NT2/D1 (cell line): ENCODE results near the gene TIAM1.
A peak's percentile ranks its signal among the peaks of the same experiment; 100 is the strongest.

Experiments used
- DNase-seq: peaks from one replicate; pipeline ENCODE4 v3.0.0-alpha.2; 2011; ENCODE audit warnings: low read depth, low spot score
- H3K27me3 ChIP-seq: 2 replicates; pipeline ENCODE4 v1.6.0; 2011; ENCODE audit warnings: mild to moderate bottlenecking; ENCODE audit not compliant: insufficient read length, insufficient read depth
- H3K36me3 ChIP-seq: 2 replicates; pipeline ENCODE4 v1.6.1; 2011; ENCODE audit warnings: mild to moderate bottlenecking, low read length, mixed read lengths; ENCODE audit not compliant: insufficient read depth, insufficient read length
- H3K4me1 ChIP-seq: 2 replicates; pipeline ENCODE4 v1.5.1; 2011; ENCODE audit not compliant: insufficient read depth, insufficient read length
- H3K4me3 ChIP-seq: 2 replicates; pipeline ENCODE4 v1.5.1; 2011; ENCODE audit warnings: low read depth; ENCODE audit not compliant: insufficient read length
- H3K9ac ChIP-seq: 2 replicates; pipeline ENCODE4 v1.6.0; 2011; ENCODE audit warnings: low read depth; ENCODE audit not compliant: insufficient read length
- H3K9me3 ChIP-seq: 2 replicates; pipeline ENCODE4 v1.5.1; 2011; ENCODE audit warnings: mild to moderate bottlenecking, low read length; ENCODE audit not compliant: insufficient read depth
- SUZ12 ChIP-seq: IDR thresholded peaks from 2 replicates; pipeline ENCODE4 v1.6.1; 2011; ENCODE audit not compliant: insufficient read length, insufficient read depth; ENCODE audit errors: extremely low read depth
- YY1 ChIP-seq: IDR thresholded peaks from 2 replicates; pipeline ENCODE4 v1.6.1; 2011; ENCODE audit not compliant: insufficient read length, insufficient read depth
- ZNF274 ChIP-seq: IDR thresholded peaks from 2 replicates; pipeline ENCODE4 v1.6.1; 2011; ENCODE audit warnings: mild to moderate bottlenecking, low read depth, low read length

Gene TIAM1

GRCh38 chr21:31345136-31345535 is 1.1 kb upstream of the TIAM1 start:
- DNase-seq, result no peak
- H3K4me1 ChIP-seq, result no peaks in the 10 kb centered on the region
- peaks cover 3% of the 10 kb centered on the region for H3K27me3 ChIP-seq
- H3K9me3 ChIP-seq, result no peaks in the 10 kb centered on the region
- no peaks in the 10 kb centered on the region for H3K36me3 ChIP-seq
- H3K4me3 ChIP-seq, result no peak overlapping the region
- TF ChIP-seq ZNF274 (no peak), SUZ12 (no peak), YY1 (no peak)
- no peak overlapping the region for H3K9ac ChIP-seq

- peaks cover 3% of the 10 kb centered on the region for H3K27me3 ChIP-seq
- peak overlapping the region; percentile 82 for H3K9ac ChIP-seq
- DNase-seq, result no peak
- no peaks in the 10 kb centered on the region for H3K4me1 ChIP-seq
- H3K4me3 ChIP-seq, result peak overlapping the region; percentile 72
- TF ChIP-seq SUZ12 (no peak), YY1 (no peak), ZNF274 (no peak)
- H3K9me3 ChIP-seq, result no peaks in the 10 kb centered on the region
- peaks cover 12% of the 10 kb centered on the region for H3K36me3 ChIP-seq
These were observed 991 bp downstream of the TIAM1 start for GRCh38 chr21:31343030-31343510.

- TF ChIP-seq YY1 (no peak), SUZ12 (no peak), ZNF274 (no peak)
- Histone ChIP-seq H3K9ac (no peak overlapping the region), H3K27me3 (peaks cover 3% of the 10 kb centered on the region), H3K4me3 (no peak overlapping the region), H3K9me3 (no peaks in the 10 kb centered on the region), H3K4me1 (no peaks in the 10 kb centered on the region), H3K36me3 (peaks cover 16% of the 10 kb centered on the region)
- no peak for DNase-seq
These were observed 1.7 kb downstream of the TIAM1 start for GRCh38 chr21:31342348-31342747.

DNA sequence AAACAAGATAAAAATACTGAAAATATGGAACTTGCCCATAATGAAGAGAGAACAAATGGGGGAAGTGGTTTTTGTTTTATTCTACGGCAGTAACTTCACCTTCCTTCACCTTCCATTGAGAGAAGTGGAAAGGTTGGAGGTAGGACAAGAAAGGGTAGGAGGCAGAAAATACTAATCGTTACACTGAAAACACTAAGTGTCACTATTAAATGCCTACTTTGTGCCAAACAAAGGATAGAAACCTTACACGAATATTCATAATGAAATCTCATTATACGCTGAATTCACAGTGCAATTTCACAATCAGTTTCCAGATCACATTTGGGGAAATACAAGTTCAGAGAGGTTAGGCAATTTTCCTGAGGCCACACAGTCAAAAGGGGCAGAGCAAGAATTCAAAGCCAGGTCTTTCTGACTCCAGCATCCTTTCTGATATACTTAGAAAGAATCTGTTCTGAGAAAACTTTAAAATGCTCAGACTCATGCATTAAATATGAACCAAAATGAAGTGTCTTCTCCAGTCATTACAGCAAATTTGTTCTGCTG is 3.0 kb downstream of the TIAM1 start:
- Histone ChIP-seq H3K27me3 (peaks cover 3% of the 10 kb centered on the region), H3K4me1 (peaks cover 5% of the 10 kb centered on the region), H3K9me3 (no peaks in the 10 kb centered on the region), H3K36me3 (peaks cover 21% of the 10 kb centered on the region), H3K4me3 (no peak overlapping the region), H3K9ac (no peak overlapping the region)
- no peak for DNase-seq
- TF ChIP-seq YY1 (no peak), ZNF274 (no peak), SUZ12 (no peak)

DNA sequence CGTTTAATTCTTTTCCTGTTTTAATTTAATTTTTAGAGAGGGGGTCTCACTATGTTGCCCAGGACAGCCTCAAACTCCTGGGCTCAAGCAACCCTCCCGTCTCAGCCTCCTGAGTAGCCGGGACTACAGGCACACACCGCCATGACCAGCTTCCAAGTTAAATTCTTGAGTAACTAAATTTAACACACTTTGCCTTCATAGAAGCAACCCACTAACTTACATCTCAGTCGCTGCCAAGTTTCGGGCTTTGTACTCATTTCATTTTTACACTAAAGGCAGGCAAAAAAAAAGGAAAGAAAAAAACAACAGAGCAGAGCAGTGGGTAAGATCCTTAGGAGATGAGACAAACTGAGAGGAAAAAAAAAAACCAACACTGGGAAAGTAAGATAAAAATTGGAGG is 3.5 kb downstream of the TIAM1 start:
- Histone ChIP-seq H3K9ac (no peak overlapping the region), H3K36me3 (peaks cover 21% of the 10 kb centered on the region), H3K9me3 (no peaks in the 10 kb centered on the region), H3K27me3 (peaks cover 3% of the 10 kb centered on the region), H3K4me3 (no peak overlapping the region), H3K4me1 (peaks cover 5% of the 10 kb centered on the region)
- no peak for DNase-seq
- TF ChIP-seq YY1 (no peak), ZNF274 (no peak), SUZ12 (no peak)

DNA sequence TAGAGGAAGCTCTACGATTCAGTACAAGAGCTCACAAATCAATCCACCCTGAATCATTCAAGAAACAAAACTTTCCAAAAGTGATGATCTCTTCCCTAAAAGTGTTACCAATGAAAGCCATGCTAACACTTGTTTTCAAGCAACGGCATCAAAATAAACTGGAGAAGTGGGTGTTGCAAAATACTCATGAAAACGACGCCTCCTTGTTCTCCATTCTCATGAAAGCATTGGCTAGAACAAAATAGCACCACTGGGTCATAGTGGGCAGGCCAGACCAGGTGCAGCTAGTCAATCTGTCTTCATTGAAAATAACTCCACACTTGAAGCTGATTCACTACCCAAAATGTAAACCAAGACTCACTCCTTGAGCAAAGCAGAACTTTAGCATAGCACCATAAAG is 4.3 kb downstream of the TIAM1 start:
- TF ChIP-seq ZNF274 (no peak), SUZ12 (no peak), YY1 (no peak)
- Histone ChIP-seq H3K4me3 (no peak overlapping the region), H3K27me3 (peaks cover 3% of the 10 kb centered on the region), H3K4me1 (peaks cover 5% of the 10 kb centered on the region), H3K9me3 (no peaks in the 10 kb centered on the region), H3K36me3 (peaks cover 24% of the 10 kb centered on the region), H3K9ac (no peak overlapping the region)
- DNase-seq, result no peak

GRCh38 chr21:31338908-31339368 is 5.1 kb downstream of the TIAM1 start:
- DNase-seq, result no peak
- Histone ChIP-seq H3K4me3 (no peak overlapping the region), H3K27me3 (peaks cover 3% of the 10 kb centered on the region), H3K4me1 (peaks cover 5% of the 10 kb centered on the region), H3K36me3 (peaks cover 29% of the 10 kb centered on the region), H3K9me3 (no peaks in the 10 kb centered on the region), H3K9ac (no peak overlapping the region)
- no peak for TF ChIP-seq SUZ12
- TF ChIP-seq YY1, result no peak
- no peak for TF ChIP-seq ZNF274
